Keratinocyte (primary cell): ENCODE measurements around the gene MGMT. TPM values are rescaled to one million over a fixed set of nuclear protein-coding genes. Genes with fewer than 3 reads are reported as not detected.

Source experiments
- DNase-seq: peaks from one replicate; pipeline ENCODE4 v3.0.0-alpha.2; 2011; ENCODE audit warnings: low read depth, missing footprints, low spot score
- FAIRE-seq: peaks from 2 replicates; lab custom pipeline; 2011; peaks lifted over from hg19 to GRCh38; lab: Jason Lieb, UNC
- H2AFZ ChIP-seq: 2 replicates; pipeline ENCODE4 v1.6.0; 2012; ENCODE audit warnings: low read length, control low read depth, inconsistent platforms; ENCODE audit not compliant: control insufficient read depth
- H3K27ac ChIP-seq: 2 replicates; pipeline ENCODE4 v1.5.1; 2011; ENCODE audit warnings: low read length; ENCODE audit not compliant: control insufficient read depth, insufficient read depth
- H3K27me3 ChIP-seq: 3 replicates; pipeline ENCODE4 v1.6.0; 2011; ENCODE audit warnings: low read length; ENCODE audit not compliant: control insufficient read depth, insufficient read depth; ENCODE audit errors: extremely low read depth
- H3K36me3 ChIP-seq, 2 experiments: 2 replicates in 1 of 2; 3 replicates in 1 of 2; pipeline ENCODE4 v1.5.1; 2011; ENCODE audit warnings: low read length in 2 of 2, mild to moderate bottlenecking in 1 of 2; ENCODE audit not compliant: control insufficient read depth in 2 of 2, insufficient read depth in 2 of 2; ENCODE audit errors: extremely low read depth in 1 of 2
- H3K4me1 ChIP-seq: 3 replicates; pipeline ENCODE4 v1.5.1; 2011; ENCODE audit warnings: low read length; ENCODE audit not compliant: control insufficient read depth, insufficient read depth; ENCODE audit errors: extremely low read depth
- H3K4me2 ChIP-seq: 3 replicates; pipeline ENCODE4 v1.6.0; 2011; ENCODE audit warnings: low read depth, low read length; ENCODE audit not compliant: control insufficient read depth, insufficient read depth; ENCODE audit errors: extremely low read depth
- H3K4me3 ChIP-seq, 3 experiments: fragments of 200-600 bp in 1 of 3; sonication (generic) in 1 of 3; 2 replicates in 2 of 3; 3 replicates in 1 of 3; pipeline ENCODE4 v1.5.1; 2011 to 2016; ENCODE audit warnings: low read length in 3 of 3, mild to moderate bottlenecking in 3 of 3, control low read depth in 2 of 3, inconsistent platforms in 1 of 3, low read depth in 1 of 3, mixed read lengths in 1 of 3, mixed run types in 1 of 3, moderate library complexity in 1 of 3; ENCODE audit not compliant: control insufficient read depth in 2 of 3, insufficient read depth in 2 of 3; ENCODE audit errors: extremely low read depth in 1 of 3
- H3K79me2 ChIP-seq: 2 replicates; pipeline ENCODE4 v1.6.0; 2012; ENCODE audit warnings: low read length; ENCODE audit not compliant: control insufficient read depth, insufficient read depth
- H3K9ac ChIP-seq: 3 replicates; pipeline ENCODE4 v1.6.0; 2011; ENCODE audit warnings: low read length; ENCODE audit not compliant: control insufficient read depth, insufficient read depth; ENCODE audit errors: extremely low read depth
- H3K9me1 ChIP-seq: 3 replicates; pipeline ENCODE4 v1.6.0; 2011; ENCODE audit warnings: low read length; ENCODE audit not compliant: control insufficient read depth, insufficient read depth; ENCODE audit errors: extremely low read depth
- H3K9me3 ChIP-seq: 2 replicates; pipeline ENCODE4 v1.5.1; 2012; ENCODE audit warnings: low read depth, low read length; ENCODE audit not compliant: control insufficient read depth
- H4K20me1 ChIP-seq: 3 replicates; pipeline ENCODE4 v1.6.0; 2011; ENCODE audit warnings: low read length; ENCODE audit not compliant: control insufficient read depth, insufficient read depth; ENCODE audit errors: extremely low read depth
- CTCF ChIP-seq, 3 experiments: IDR thresholded peaks in 1 of 3; conservative IDR thresholded peaks in 1 of 3; optimal IDR thresholded peaks in 1 of 3; 2 replicates in 2 of 3; 3 replicates in 1 of 3; pipeline versions ENCODE3 to v1.5.1; 2011; ENCODE audit warnings: low read length in 3 of 3, mild to moderate bottlenecking in 3 of 3, moderate library complexity in 2 of 3, control low read depth in 1 of 3, inconsistent platforms in 1 of 3; ENCODE audit not compliant: insufficient read depth in 2 of 3; ENCODE audit errors: extremely low read depth in 1 of 3
- EZH2 ChIP-seq: IDR thresholded peaks from one replicate; pipeline ENCODE4 v1.6.1; 2012; ENCODE audit warnings: inconsistent platforms, mild to moderate bottlenecking, low read length, moderate library complexity
- dilution Hi-C: fragments of 300-500 bp; cut with MboI; formaldehyde crosslinking; loops from one replicate; pipeline ENCODE4 v1.7.0; 2020; ENCODE audit warnings: low sequenced_read_pairs; ENCODE audit not compliant: extremely low pct_ligation_motif_present
- polyA plus RNA-seq, 5 experiments: library from polyadenylated mRNA; depleted of rRNA in 3 of 5; stranded (reverse) in 3 of 5; stranded (forward) in 1 of 5; unstranded in 1 of 5; fragments of >200 nt; gene quantifications; 1 replicate in 1 of 5; 2 replicates in 3 of 5; 3 replicates in 1 of 5; pipeline versions ENCODE4 v1.2.1 to v1.2.3, GENCODE V29; 2011 to 2012; ENCODE audit warnings: missing spikeins in 2 of 5, low read depth in 1 of 5, low replicate concordance in 1 of 5

The MGMT gene
- polyA plus RNA-seq, 1 donor (not counting 4 experiments of a cell fraction or from before 2014, with no cell fraction given) = 15.2 TPM

GRCh38 chr10:129755158-129755591, 288.1 kb downstream of the MGMT start:
- Histone ChIP-seq H3K4me1 (no peaks in the 10 kb centered on the region), H4K20me1 (no peaks in the 10 kb centered on the region), H3K4me3 (no peak overlapping the region), H2AFZ (no peak overlapping the region), H3K27me3 (no peaks in the 10 kb centered on the region), H3K9me1 (no peaks in the 10 kb centered on the region), H3K79me2 (no peaks in the 10 kb centered on the region), H3K36me3 (peaks cover 0 to 3% of the 10 kb centered on the region in 2 experiments), H3K27ac (no peak overlapping the region), H3K9me3 (no peaks in the 10 kb centered on the region), H3K4me2 (no peak overlapping the region), H3K9ac (no peak overlapping the region)
- dilution Hi-C loops = no loop called here
- DNase-seq (no peak), FAIRE-seq (no peak)
- TF ChIP-seq CTCF (optimal IDR thresholded peaks at IDR 0.05 in 1 of 3, IDR thresholded peaks at IDR 0.05 in 1 of 3, conservative IDR thresholded peaks at IDR 0.05 in 1 of 3; ENCODE audit: extremely low read depth in 1 of 3, insufficient read depth in 2 of 3, low read length in 3 of 3) (no peak), EZH2 (no peak)

GRCh38 chr10:129755621-129756020, 288.6 kb downstream of the MGMT start:
- H3K4me3 ChIP-seq = no peak overlapping the region
- no peak overlapping the region for H3K9ac ChIP-seq
- H2AFZ ChIP-seq = no peak overlapping the region
- no peak overlapping the region for H3K4me2 ChIP-seq
- no peaks in the 10 kb centered on the region for H4K20me1 ChIP-seq
- no peak for TF ChIP-seq EZH2
- TF ChIP-seq CTCF (optimal IDR thresholded peaks at IDR 0.05 in 1 of 3, IDR thresholded peaks at IDR 0.05 in 1 of 3, conservative IDR thresholded peaks at IDR 0.05 in 1 of 3; ENCODE audit: extremely low read depth in 1 of 3, insufficient read depth in 2 of 3, low read length in 3 of 3) = no peak
- H3K27ac ChIP-seq = no peak overlapping the region
- dilution Hi-C loops = no loop called here
- H3K27me3 ChIP-seq = no peaks in the 10 kb centered on the region
- no peaks in the 10 kb centered on the region for H3K9me1 ChIP-seq
- no peaks in the 10 kb centered on the region for H3K9me3 ChIP-seq
- no peak for DNase-seq
- no peaks in the 10 kb centered on the region for H3K4me1 ChIP-seq
- no peak for FAIRE-seq
- peaks cover 0 to 3% of the 10 kb centered on the region in 2 experiments for H3K36me3 ChIP-seq
- no peaks in the 10 kb centered on the region for H3K79me2 ChIP-seq
